ENCODE data around the gene SRF. TPM values are rescaled to one million over a fixed set of nuclear protein-coding genes. Genes with fewer than 3 reads are reported as not detected.

Gene SRF
- polyA plus RNA-seq, 3 donors = 12.1 to 57.9 (median 29.9) TPM

GRCh38 chr6:43178951-43179830 lies 8.1 kb downstream of the SRF start:
- no peak overlapping the region for H3K27ac ChIP-seq (ENCODE audit: low read depth, low read length)
- 90 to 91% (median 91%) methylated on average over 20 of the region's 20 CpGs for WGBS, 3 donors

- WGBS, 3 donors = 77 to 83% (median 79%) methylated on average over 7 of the region's 7 CpGs
- no peak overlapping the region for H3K27ac ChIP-seq (ENCODE audit: low read depth, low read length)
These were observed 9.0 kb downstream of the SRF start for GRCh38 chr6:43180058-43180457.

- no peak overlapping the region for H3K27ac ChIP-seq (ENCODE audit: low read depth, low read length)
- 62 to 76% (median 73%) methylated on average over 5 of the region's 5 CpGs for WGBS, 3 donors
These were observed 9.9 kb downstream of the SRF start for GRCh38 chr6:43180985-43181384.

- 27 to 45% (median 44%) methylated on average over 9 of the region's 9 CpGs for WGBS, 3 donors
- no peak overlapping the region for H3K27ac ChIP-seq (ENCODE audit: low read depth, low read length)
These were observed 10.5 kb downstream of the SRF start for GRCh38 chr6:43181621-43181941.

GRCh38 chr6:43181942-43182860 lies 11.1 kb downstream of the SRF start, which contains the start of gene CUL9:
CUL9 (plus strand) TSS chr6:43182196; CDS start chr6:43184311, 2,115 bp downstream.
- H3K27ac ChIP-seq (ENCODE audit: low read depth, low read length) = no peak within 1 kb of the TSS
- 1 to 2% (median 2%) methylated on average over 40 to 51 of the region's 51 CpGs for WGBS, 3 donors

GRCh38 chr6:43183441-43183840 lies 12.4 kb downstream of the SRF start:
- no peak overlapping the region for H3K27ac ChIP-seq (ENCODE audit: low read depth, low read length)
- 97 to 100% (median 98%) methylated on average over 4 of the region's 4 CpGs for WGBS, 3 donors

- 90 to 91% (median 90%) methylated on average over 21 of the region's 21 CpGs for WGBS, 3 donors
These were observed 13.4 kb downstream of the SRF start for GRCh38 chr6:43184268-43184985.

GRCh38 chr6:43185391-43185985 lies 14.4 kb downstream of the SRF start:
- no peak overlapping the region for H3K27ac ChIP-seq (ENCODE audit: low read depth, low read length)
- 76 to 82% (median 82%) methylated on average over 5 of the region's 5 CpGs for WGBS, 3 donors

More at GRCh38 chr6:43184268-43184985, 13.4 kb downstream of the SRF start:
- H3K27ac ChIP-seq (ENCODE audit: low read depth, low read length) = no peak overlapping the region

- no peak overlapping the region for H3K27ac ChIP-seq (ENCODE audit: low read depth, low read length)
- WGBS, 3 donors = 96 to 97% (median 96%) methylated on average over 14 of the region's 14 CpGs
These were observed 14.9 kb downstream of the SRF start for GRCh38 chr6:43186019-43186418.

- WGBS, 3 donors = 90 to 97% (median 96%) methylated on average over 4 of the region's 4 CpGs
- no peak overlapping the region for H3K27ac ChIP-seq (ENCODE audit: low read depth, low read length)
These were observed 15.6 kb downstream of the SRF start for GRCh38 chr6:43186706-43187105.

- WGBS, 3 donors = 92 to 96% (median 95%) methylated on average over 7 of the region's 7 CpGs
These were observed 16.8 kb downstream of the SRF start for GRCh38 chr6:43187821-43188220.

GRCh38 chr6:43188426-43188825 lies 17.4 kb downstream of the SRF start:
- 91 to 92% (median 91%) methylated on average over 10 of the region's 10 CpGs for WGBS, 3 donors
- H3K27ac ChIP-seq (ENCODE audit: low read depth, low read length) = no peak overlapping the region

More at GRCh38 chr6:43187821-43188220, 16.8 kb downstream of the SRF start:
- H3K27ac ChIP-seq (ENCODE audit: low read depth, low read length) = no peak overlapping the region

GRCh38 chr6:43189776-43190304 lies 18.8 kb downstream of the SRF start:
- H3K27ac ChIP-seq (ENCODE audit: low read depth, low read length) = no peak overlapping the region
- WGBS, 3 donors = 83 to 89% (median 88%) methylated on average over 6 of the region's 6 CpGs

GRCh38 chr6:43192911-43193310 lies 21.8 kb downstream of the SRF start:
- WGBS, 3 donors = 95 to 96% (median 96%) methylated on average over 9 of the region's 9 CpGs

GRCh38 chr6:43193929-43194328 lies 22.9 kb downstream of the SRF start:
- WGBS, 3 donors = 89 to 93% (median 92%) methylated on average over 5 of the region's 5 CpGs
- H3K27ac ChIP-seq (ENCODE audit: low read depth, low read length) = no peak overlapping the region

More at GRCh38 chr6:43192911-43193310, 21.8 kb downstream of the SRF start:
- H3K27ac ChIP-seq (ENCODE audit: low read depth, low read length) = no peak overlapping the region

GRCh38 chr6:43196337-43196736 lies 25.3 kb downstream of the SRF start:
- WGBS, 3 donors = 89 to 91% (median 90%) methylated on average over 5 of the region's 5 CpGs

GRCh38 chr6:43199912-43200311 lies 28.8 kb downstream of the SRF start:
- WGBS, 3 donors = 90 to 93% (median 92%) methylated on average over 6 of the region's 6 CpGs
- H3K27ac ChIP-seq (ENCODE audit: low read depth, low read length) = no peak overlapping the region

More at GRCh38 chr6:43196337-43196736, 25.3 kb downstream of the SRF start:
- no peak overlapping the region for H3K27ac ChIP-seq (ENCODE audit: low read depth, low read length)

GRCh38 chr6:43200541-43200940 lies 29.5 kb downstream of the SRF start:
- no peak overlapping the region for H3K27ac ChIP-seq (ENCODE audit: low read depth, low read length)
- WGBS, 3 donors = 91 to 95% (median 92%) methylated on average over 6 of the region's 6 CpGs
